ENCODE results near the gene SHC3.

The SHC3 gene

DNA sequence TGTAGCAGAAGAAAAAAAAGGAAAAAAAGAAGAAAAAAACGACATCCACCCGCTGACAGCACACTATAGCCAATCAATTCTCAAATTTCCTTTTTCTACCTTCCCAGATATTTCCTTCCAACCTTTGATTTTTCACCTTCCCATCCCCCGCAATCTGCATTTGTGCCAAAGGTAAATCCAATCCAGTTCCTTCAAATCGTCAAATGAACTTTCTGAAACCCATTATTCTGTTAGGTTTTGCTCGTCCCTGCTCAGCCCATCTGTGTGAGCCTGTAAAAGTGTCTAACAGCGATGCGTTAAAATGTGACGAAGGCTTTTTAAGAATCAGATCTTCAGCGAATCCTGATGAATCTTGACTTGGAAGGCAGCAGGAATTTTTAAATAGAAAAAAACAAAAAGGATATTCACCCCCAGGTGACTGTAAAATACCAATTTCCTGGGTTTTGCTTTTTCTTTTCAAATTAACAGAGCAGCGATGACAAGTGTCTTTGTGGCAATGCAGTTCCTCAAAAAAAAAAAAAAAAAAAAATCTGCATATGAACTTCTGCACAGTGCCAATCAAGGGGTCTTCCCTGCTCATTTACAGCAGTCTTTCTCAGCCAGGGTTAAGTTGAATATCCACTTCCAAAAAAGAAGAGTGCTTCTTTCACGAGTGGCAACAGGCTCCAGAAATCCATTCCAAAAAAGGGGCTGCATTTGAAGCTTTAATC, 367 bp upstream of the SHC3 start:
- peak overlapping the region in 8 of 11 experiments; percentile 69 to 80 (median 74); a peak in 12 of 22 replicates for H3K27ac ChIP-seq
- H3K4me3 ChIP-seq: peak overlapping the region; percentile 41 to 64 (median 49); a peak in 12 of 20 replicates

DNA sequence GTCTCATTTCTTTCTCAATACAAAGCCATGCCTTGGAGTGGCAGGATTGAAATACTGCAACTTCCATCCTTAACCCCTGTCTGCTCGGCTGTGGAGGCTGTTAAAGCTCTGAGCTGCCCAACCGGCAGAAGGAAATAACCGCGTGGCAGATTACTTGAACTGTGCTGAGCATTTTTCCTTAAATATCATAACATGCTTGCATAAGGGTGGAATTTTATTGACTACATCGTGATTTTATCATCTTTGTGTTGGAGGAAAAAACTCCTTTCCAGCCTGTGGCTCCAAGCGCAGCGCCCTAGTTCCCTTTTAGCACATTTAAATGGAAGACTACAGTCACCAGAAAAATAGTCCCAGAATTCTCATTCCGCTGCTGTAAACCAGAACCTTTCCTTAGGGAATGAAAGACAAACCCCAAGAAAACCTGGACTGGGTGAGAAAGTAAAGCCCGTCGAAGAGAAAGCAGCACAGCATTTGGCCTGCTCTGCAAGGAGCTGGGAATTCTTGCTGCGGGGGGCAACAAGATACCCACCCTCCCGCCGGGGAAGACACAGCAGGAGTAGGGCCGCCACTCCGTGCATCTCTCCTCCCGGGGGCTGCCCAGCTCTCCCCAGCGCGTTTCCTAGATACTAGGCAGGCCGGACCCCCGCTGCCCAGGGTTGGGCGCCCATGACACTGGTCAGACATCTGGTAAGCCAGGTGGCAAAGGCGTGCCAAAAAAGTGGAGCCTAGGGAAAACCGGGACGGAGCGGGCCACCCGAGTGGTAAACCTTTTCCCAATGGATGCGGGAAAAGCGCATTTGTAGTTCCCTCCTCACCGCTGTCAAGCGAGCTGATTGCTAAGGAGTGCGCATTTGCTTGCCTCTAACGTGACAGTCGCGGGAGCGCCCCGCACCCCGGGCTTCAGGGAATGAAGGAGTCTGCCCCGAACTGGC, 1.3 kb downstream of the SHC3 start:
- Histone ChIP-seq H3K4me3 (no peak overlapping the region), H3K4me1 (peaks cover 16 to 35% (median 25%) of the 10 kb centered on the region in 10 experiments), H3K36me3 (no peaks in the 10 kb centered on the region), H3K9ac (no peak overlapping the region), H4K20me1 (no peaks in the 10 kb centered on the region), H3K27me3 (peaks cover 4 to 16% (median 12%) of the 10 kb centered on the region in 11 experiments; a peak in 18 of 22 replicates), H3K4me2 (no peak overlapping the region; a peak in 1 of 22 replicates), H3K9me3 (replicated peaks in 1 of 11) (no peaks in the 10 kb centered on the region), H3K27ac (no peak overlapping the region)
- TF ChIP-seq Cebpa-rat (IDR thresholded peaks at IDR 0.05): no peak

More for the DNA sequence above, 367 bp upstream of the SHC3 start:
- Histone ChIP-seq H3K36me3 (no peaks in the 10 kb centered on the region), H3K4me1 (peaks cover 16 to 35% (median 25%) of the 10 kb centered on the region in 10 experiments), H3K9me3 (replicated peaks in 1 of 11) (no peaks in the 10 kb centered on the region), H4K20me1 (no peaks in the 10 kb centered on the region), H3K9ac (peak overlapping the region in 9 of 11 experiments; percentile 49 to 72 (median 66); a peak in 12 of 22 replicates), H3K4me2 (peak overlapping the region; percentile 63 to 87 (median 82)), H3K27me3 (peaks cover 4 to 16% (median 12%) of the 10 kb centered on the region in 11 experiments; a peak in 18 of 22 replicates)
- no peak for TF ChIP-seq Cebpa-rat (IDR thresholded peaks at IDR 0.05)

DNA sequence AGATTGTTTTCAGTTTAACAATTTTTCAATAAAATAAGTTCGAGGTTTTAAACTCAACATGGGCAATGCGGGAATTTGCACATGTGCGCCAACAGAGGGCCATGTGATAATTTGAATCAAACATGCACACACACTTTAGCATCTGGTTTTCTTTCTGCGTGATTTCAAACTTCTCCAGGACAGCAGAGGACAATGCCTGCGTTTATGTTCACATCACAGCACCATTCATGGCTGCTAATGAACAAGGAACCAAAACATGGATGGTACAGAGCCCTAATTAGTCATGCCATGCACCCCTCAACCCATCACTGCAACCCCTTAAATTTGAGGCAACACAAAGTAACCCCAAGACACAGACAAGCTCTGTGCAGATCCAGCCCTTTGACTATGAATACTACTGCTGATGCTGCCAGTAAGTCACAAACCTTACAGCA, 2.8 kb downstream of the SHC3 start:
- Histone ChIP-seq H3K4me3 (no peak overlapping the region), H3K27ac (no peak overlapping the region), H3K4me1 (peaks cover 16 to 35% (median 25%) of the 10 kb centered on the region in 10 experiments), H3K27me3 (peaks cover 4 to 16% (median 12%) of the 10 kb centered on the region in 11 experiments; a peak in 18 of 22 replicates), H3K9me3 (replicated peaks in 1 of 11) (no peaks in the 10 kb centered on the region), H3K4me2 (no peak overlapping the region), H3K9ac (no peak overlapping the region), H4K20me1 (no peaks in the 10 kb centered on the region; a peak in 1 of 22 replicates), H3K36me3 (no peaks in the 10 kb centered on the region)
- no peak for TF ChIP-seq Cebpa-rat (IDR thresholded peaks at IDR 0.05)

- Histone ChIP-seq H4K20me1 (no peaks in the 10 kb centered on the region; a peak in 1 of 22 replicates), H3K4me3 (no peak overlapping the region), H3K4me1 (peaks cover 9 to 20% (median 12%) of the 10 kb centered on the region in 10 experiments), H3K9ac (no peak overlapping the region), H3K27ac (no peak overlapping the region), H3K4me2 (no peak overlapping the region), H3K9me3 (replicated peaks in 1 of 11) (no peaks in the 10 kb centered on the region), H3K36me3 (no peaks in the 10 kb centered on the region), H3K27me3 (peaks cover 4 to 16% (median 12%) of the 10 kb centered on the region in 11 experiments; a peak in 18 of 22 replicates)
- TF ChIP-seq Cebpa-rat (IDR thresholded peaks at IDR 0.05): no peak
Measured at GRCh38 chr9:89174291-89174690, 4.3 kb downstream of the SHC3 start.

DNA sequence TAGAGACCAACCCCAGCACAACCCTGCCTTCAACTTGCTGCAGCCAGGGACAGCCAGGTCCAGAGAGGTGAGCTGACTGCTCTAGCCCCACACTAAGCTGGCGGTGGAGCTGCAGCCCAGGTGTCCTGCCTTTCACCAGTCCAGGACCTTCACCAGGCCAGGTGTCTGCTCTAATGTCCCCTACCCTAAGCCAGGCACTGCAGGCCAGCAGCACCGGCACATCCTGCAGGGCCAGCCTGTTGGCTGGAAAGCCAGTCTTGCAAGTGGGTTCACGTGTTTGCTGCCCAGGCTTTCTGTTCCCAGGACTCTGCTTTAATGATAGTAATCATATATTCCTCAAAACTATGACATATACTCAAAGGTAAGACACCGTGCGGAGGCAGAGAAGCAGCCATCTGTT, 5.5 kb downstream of the SHC3 start:
- H3K9me3 ChIP-seq (replicated peaks in 1 of 11): no peaks in the 10 kb centered on the region
- H3K4me1 ChIP-seq: peaks cover 0 to 8% (median 0%) of the 10 kb centered on the region in 10 experiments; a peak in 6 of 20 replicates
- H3K27me3 ChIP-seq: peaks cover 4 to 16% (median 12%) of the 10 kb centered on the region in 11 experiments; a peak in 18 of 22 replicates
- H3K27ac ChIP-seq: no peak overlapping the region
- no peak for TF ChIP-seq Cebpa-rat (IDR thresholded peaks at IDR 0.05)
- H3K36me3 ChIP-seq: no peaks in the 10 kb centered on the region
- H3K4me2 ChIP-seq: no peak overlapping the region
- H3K4me3 ChIP-seq: no peak overlapping the region
- no peaks in the 10 kb centered on the region; a peak in 1 of 22 replicates for H4K20me1 ChIP-seq
- H3K9ac ChIP-seq: no peak overlapping the region

- H3K9ac ChIP-seq: no peak overlapping the region
- peaks cover 0 to 1% (median 0%) of the 10 kb centered on the region in 10 experiments; a peak in 1 of 20 replicates for H3K4me1 ChIP-seq
- H3K4me3 ChIP-seq: no peak overlapping the region
- no peaks in the 10 kb centered on the region for H3K36me3 ChIP-seq
- H3K4me2 ChIP-seq: no peak overlapping the region
- no peaks in the 10 kb centered on the region for H3K9me3 ChIP-seq (replicated peaks in 1 of 11)
- TF ChIP-seq Cebpa-rat (IDR thresholded peaks at IDR 0.05): no peak
- H4K20me1 ChIP-seq: no peaks in the 10 kb centered on the region; a peak in 1 of 22 replicates
- no peak overlapping the region for H3K27ac ChIP-seq
- H3K27me3 ChIP-seq: peaks cover 2 to 14% (median 9%) of the 10 kb centered on the region in 11 experiments; a peak in 18 of 22 replicates
Measured at GRCh38 chr9:89172398-89172797, 6.2 kb downstream of the SHC3 start.

DNA sequence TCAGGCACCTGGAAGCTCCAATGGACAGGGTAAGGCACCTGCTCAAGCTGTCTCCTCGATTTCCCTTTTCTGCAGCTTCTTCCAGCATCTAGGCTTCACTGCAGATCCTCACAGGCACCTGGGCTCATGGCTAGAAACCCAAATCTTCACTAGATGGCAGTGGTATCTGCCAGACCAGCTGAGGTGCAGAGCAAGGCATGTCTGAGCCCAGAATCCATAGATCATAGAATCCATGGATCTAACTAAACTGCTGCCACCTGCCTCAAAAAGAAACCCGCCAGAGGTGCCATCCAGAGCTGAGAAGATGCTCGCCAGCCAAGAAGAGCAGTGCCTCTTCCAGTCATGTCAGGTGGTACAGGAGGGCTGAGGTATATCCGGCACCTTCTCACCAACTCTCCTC, 6.9 kb downstream of the SHC3 start:
- no peaks in the 10 kb centered on the region for H3K9me3 ChIP-seq (replicated peaks in 1 of 11)
- no peaks in the 10 kb centered on the region for H3K36me3 ChIP-seq
- no peak overlapping the region for H3K4me3 ChIP-seq
- H3K9ac ChIP-seq: no peak overlapping the region
- TF ChIP-seq Cebpa-rat (IDR thresholded peaks at IDR 0.05): no peak
- H3K4me1 ChIP-seq: no peaks in the 10 kb centered on the region
- H3K27me3 ChIP-seq: peaks cover 0 to 7% (median 2%) of the 10 kb centered on the region in 11 experiments; a peak in 14 of 22 replicates
- H3K4me2 ChIP-seq: no peak overlapping the region
- no peaks in the 10 kb centered on the region; a peak in 1 of 22 replicates for H4K20me1 ChIP-seq
- no peak overlapping the region for H3K27ac ChIP-seq

DNA sequence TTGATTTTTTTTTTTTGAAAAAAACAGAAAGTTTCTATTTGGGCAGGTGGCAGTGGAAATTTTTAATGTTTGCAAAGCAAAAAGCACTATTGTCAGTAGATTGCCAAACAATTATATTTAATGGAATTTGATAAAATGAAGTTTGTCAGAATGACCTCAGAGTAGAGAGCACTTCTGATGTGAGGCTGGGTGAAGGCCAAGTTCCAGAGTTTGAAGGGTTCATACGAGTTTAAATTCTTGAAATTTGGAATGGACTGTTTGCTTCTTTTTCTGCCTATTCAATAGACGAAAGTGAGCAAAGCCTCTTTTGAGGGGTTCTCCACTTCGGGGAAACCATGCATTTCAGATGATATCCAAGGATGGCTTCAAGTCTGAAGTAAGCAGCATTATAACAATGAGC, 7.4 kb downstream of the SHC3 start:
- Histone ChIP-seq H3K4me1 (no peaks in the 10 kb centered on the region), H3K9me3 (replicated peaks in 1 of 11) (no peaks in the 10 kb centered on the region)

More for the DNA sequence above, 7.4 kb downstream of the SHC3 start:
- Histone ChIP-seq H3K4me3 (no peak overlapping the region), H3K4me2 (no peak overlapping the region), H3K36me3 (no peaks in the 10 kb centered on the region), H3K27ac (no peak overlapping the region), H3K27me3 (peaks cover 0 to 5% (median 0%) of the 10 kb centered on the region in 11 experiments; a peak in 1 of 22 replicates), H3K9ac (no peak overlapping the region), H4K20me1 (no peaks in the 10 kb centered on the region; a peak in 1 of 22 replicates)
- TF ChIP-seq Cebpa-rat (IDR thresholded peaks at IDR 0.05): no peak
